HG02623 (cell line): ENCODE data around the gene NRXN3.

ENCODE experiments used
- ATAC-seq: cut with Tn5 transposase; IDR thresholded peaks from one replicate; pipeline ENCODE4 v1.9.1; 2021; ENCODE audit warnings: moderate library complexity; ENCODE audit not compliant: unreplicated experiment

Gene NRXN3

GRCh38 chr14:79695307-79695706 is 1525.1 kb downstream of the NRXN3 start:
- ATAC-seq = no peak

GRCh38 chr14:79698298-79698711 is 1528.1 kb downstream of the NRXN3 start:
- ATAC-seq = no peak

GRCh38 chr14:79699206-79699605 is 1529.0 kb downstream of the NRXN3 start:
- no peak for ATAC-seq

GRCh38 chr14:79701371-79701770 is 1531.2 kb downstream of the NRXN3 start:
- ATAC-seq = no peak

- no peak for ATAC-seq
Measured at GRCh38 chr14:79702197-79702596, 1532.0 kb downstream of the NRXN3 start.

GRCh38 chr14:79703209-79703608 is 1533.0 kb downstream of the NRXN3 start:
- no peak for ATAC-seq

GRCh38 chr14:79704041-79704807 is 1534.1 kb downstream of the NRXN3 start:
- ATAC-seq = no peak

GRCh38 chr14:79705126-79705894 is 1535.1 kb downstream of the NRXN3 start:
- no peak for ATAC-seq

- ATAC-seq = no peak
Measured at GRCh38 chr14:79706382-79706781, 1536.2 kb downstream of the NRXN3 start.

- ATAC-seq = no peak
Measured at GRCh38 chr14:79708426-79709388, 1538.5 kb downstream of the NRXN3 start.

GRCh38 chr14:79709573-79709972 is 1539.4 kb downstream of the NRXN3 start:
- no peak for ATAC-seq

GRCh38 chr14:79712302-79712950 is 1542.3 kb downstream of the NRXN3 start:
- no peak for ATAC-seq

- no peak for ATAC-seq
Measured at GRCh38 chr14:79721399-79722084, 1551.4 kb downstream of the NRXN3 start.

GRCh38 chr14:79724934-79725717 is 1555.0 kb downstream of the NRXN3 start:
- ATAC-seq = no peak

GRCh38 chr14:79727900-79728299 is 1557.7 kb downstream of the NRXN3 start:
- no peak for ATAC-seq

GRCh38 chr14:79728331-79728730 is 1558.2 kb downstream of the NRXN3 start:
- no peak for ATAC-seq

- no peak for ATAC-seq
Measured at GRCh38 chr14:79729731-79730130, 1559.6 kb downstream of the NRXN3 start.

- no peak for ATAC-seq
Measured at GRCh38 chr14:79730196-79730595, 1560.0 kb downstream of the NRXN3 start.

- no peak for ATAC-seq
Measured at GRCh38 chr14:79730953-79731352, 1560.8 kb downstream of the NRXN3 start.
